Mammary epithelial cell (primary cell): ENCODE data around the gene YWHAE.
"Not testable (repeated sequence)": the region's sequence is repeated elsewhere in the genome, so short reads cannot be mapped to it uniquely, and the experiment has no call there.

Source experiments
- CTCF ChIP-seq, 2 donors: IDR thresholded peaks in 1 of 2; conservative IDR thresholded peaks in 1 of 2; 2 replicates each; pipeline ENCODE4 v1.5.1; 2011 to 2012; ENCODE audit warnings: inconsistent platforms in 2 of 2, low read length in 2 of 2, mild to moderate bottlenecking in 2 of 2, control low read depth in 1 of 2, low read depth in 1 of 2; ENCODE audit not compliant: insufficient read depth in 1 of 2; ENCODE audit errors: extremely low read depth in 1 of 2
- EZH2 ChIP-seq: IDR thresholded peaks from 2 replicates; pipeline ENCODE4 v1.6.1; 2012; ENCODE audit warnings: low read length, inconsistent platforms, borderline replicate concordance

- TF ChIP-seq CTCF (conservative IDR thresholded peaks at IDR 0.05 in 1 of 2, IDR thresholded peaks at IDR 0.05 in 1 of 2; ENCODE audit: extremely low read depth in 1 of 2, insufficient read depth in 1 of 2, low read depth in 1 of 2, low read length in 2 of 2); EZH2: not testable (repeated sequence)
Measured at GRCh38 chr17:1445695-1446094, 45.7 kb upstream of the YWHAE start.
